IMR-90 (cell line): ENCODE data around the gene NACA. TPM values are rescaled to one million over a fixed set of nuclear protein-coding genes. Genes with fewer than 3 reads are reported as not detected.

Source experiments
- ATAC-seq: fragments of 200-7000 bp; cut with Tn5 transposase; 2 replicates; pipeline ENCODE4 v1.9.1; 2020; ENCODE audit warnings: low read depth, mild to moderate bottlenecking, moderate library complexity
- BruUV-seq: library from RNA; stranded (reverse); fragments of 400-500 nt; replicated peaks from 2 replicates; lab custom pipeline; 2021; lab: Mats Ljungman, UMichigan
- CTCF ChIA-PET: fragments of 300-600 bp; formaldehyde crosslinking; extraction: SDS; loops from one replicate; lab custom pipeline; 2021; ENCODE audit warnings: antibody characterized with exemption; lab: Yijun Ruan, JAX
- POLR2A ChIA-PET: fragments of 300-600 bp; sonication (Branson Sonifier 250); formaldehyde crosslinking; loops from one replicate; lab custom pipeline; 2022; ENCODE audit warnings: antibody characterized with exemption; ENCODE audit not compliant: unreplicated experiment; lab: Charles Lee
- DNase-seq: peaks from one replicate; pipeline ENCODE4 v3.0.0; 2013
- H2AFZ ChIP-seq: replicated peaks from 2 replicates; pipeline ENCODE3; 2013; ENCODE audit warnings: low read length, mild to moderate bottlenecking; ENCODE audit not compliant: poor library complexity
- H2AK5ac ChIP-seq: 2 replicates; pipeline ENCODE4 v1.6.1; 2013; ENCODE audit warnings: low read depth, low read length, inconsistent platforms
- H2AK9ac ChIP-seq: replicated peaks from 2 replicates; pipeline ENCODE3; 2013; ENCODE audit warnings: mild to moderate bottlenecking, low read depth, low read length, moderate library complexity; ENCODE audit not compliant: poor library complexity
- H2BK120ac ChIP-seq: 2 replicates; pipeline ENCODE4 v1.6.1; 2013; ENCODE audit warnings: low read depth, low read length, inconsistent platforms
- H2BK15ac ChIP-seq: 3 replicates; pipeline ENCODE4 v1.6.1; 2013; ENCODE audit warnings: low read depth, low read length, inconsistent platforms
- H2BK20ac ChIP-seq: 2 replicates; pipeline ENCODE4 v1.6.1; 2013; ENCODE audit warnings: low read depth, mild to moderate bottlenecking, inconsistent platforms, low read length, moderate library complexity
- H2BK5ac ChIP-seq: 2 replicates; pipeline ENCODE4 v1.6.1; 2013; ENCODE audit warnings: mild to moderate bottlenecking, low read depth, low read length, inconsistent platforms; ENCODE audit not compliant: poor library complexity, severe bottlenecking
- H3K14ac ChIP-seq: replicated peaks from 2 replicates; pipeline ENCODE4 v1.6.1; 2013; ENCODE audit warnings: low read depth, low read length, inconsistent platforms
- H3K18ac ChIP-seq: 2 replicates; pipeline ENCODE4 v1.6.1; 2013; ENCODE audit warnings: low read depth, low read length, control low read depth
- H3K23ac ChIP-seq: 2 replicates; pipeline ENCODE4 v1.6.1; 2013; ENCODE audit warnings: low read depth, low read length, inconsistent platforms
- H3K27ac ChIP-seq: 2 replicates; pipeline ENCODE4 v1.5.1; 2013; ENCODE audit warnings: mild to moderate bottlenecking, control low read depth, low read length; ENCODE audit not compliant: insufficient read depth
- H3K27me3 ChIP-seq: 2 replicates; pipeline ENCODE4 v1.6.1; 2013; ENCODE audit warnings: low read length; ENCODE audit not compliant: control insufficient read depth, insufficient read depth
- H3K36me3 ChIP-seq: 2 replicates; pipeline ENCODE4 v1.6.1; 2013; ENCODE audit warnings: low read length, mixed read lengths; ENCODE audit not compliant: control insufficient read depth, insufficient read depth
- H3K4ac ChIP-seq: 2 replicates; pipeline ENCODE4 v1.6.1; 2013; ENCODE audit warnings: low read depth, low read length, inconsistent platforms
- H3K4me1 ChIP-seq: 2 replicates; pipeline ENCODE4 v1.6.1; 2013; ENCODE audit warnings: low read length, mixed read lengths; ENCODE audit not compliant: control insufficient read depth, insufficient read depth
- H3K4me2 ChIP-seq: 2 replicates; pipeline ENCODE4 v1.6.1; 2013; ENCODE audit warnings: low read depth, mild to moderate bottlenecking, control low read depth, low read length, moderate library complexity
- H3K4me3 ChIP-seq: 2 replicates; pipeline ENCODE4 v1.5.1; 2013; ENCODE audit warnings: low read depth, mild to moderate bottlenecking, control low read depth, low read length, moderate library complexity; ENCODE audit not compliant: insufficient read depth
- H3K56ac ChIP-seq: 2 replicates; pipeline ENCODE4 v1.6.1; 2013; ENCODE audit warnings: low read length, inconsistent platforms; ENCODE audit not compliant: insufficient read depth; ENCODE audit errors: extremely low read depth
- H3K79me1 ChIP-seq, 2 experiments: 2 replicates each; pipeline ENCODE4 v1.6.1; 2013; ENCODE audit warnings: low read length in 2 of 2, inconsistent platforms in 1 of 2, low read depth in 1 of 2
- H3K9ac ChIP-seq: 2 replicates; pipeline ENCODE4 v1.6.1; 2013; ENCODE audit warnings: low read depth, low read length, control low read depth
- H3K9me1 ChIP-seq: 2 replicates; pipeline ENCODE4 v1.6.1; 2013; ENCODE audit warnings: low read length, inconsistent platforms; ENCODE audit not compliant: insufficient read depth
- H3K9me3 ChIP-seq: 2 replicates; pipeline ENCODE4 v1.6.1; 2013; ENCODE audit warnings: low read length; ENCODE audit not compliant: control insufficient read depth, insufficient read depth
- H4K20me1 ChIP-seq: 2 replicates; pipeline ENCODE4 v1.6.1; 2013; ENCODE audit warnings: low read length, inconsistent platforms; ENCODE audit not compliant: insufficient read depth
- H4K5ac ChIP-seq: 2 replicates; pipeline ENCODE4 v1.6.1; 2013; ENCODE audit warnings: mild to moderate bottlenecking, low read depth, low read length, control low read depth
- H4K8ac ChIP-seq, 2 experiments: 2 replicates each; pipeline ENCODE4 v1.6.1; 2013; ENCODE audit warnings: low read depth in 2 of 2, low read length in 2 of 2, control low read depth in 1 of 2, inconsistent platforms in 1 of 2
- H4K91ac ChIP-seq: 2 replicates; pipeline ENCODE4 v1.6.1; 2013; ENCODE audit warnings: low read depth, low read length, inconsistent platforms; ENCODE audit not compliant: insufficient read depth
- CEBPB ChIP-seq: IDR thresholded peaks from 2 replicates; pipeline ENCODE4 v1.6.1; 2012; ENCODE audit warnings: low read depth, low read length, improper control_type of control experiment
- MAFK ChIP-seq: IDR thresholded peaks from 2 replicates; pipeline ENCODE4 v1.6.1; 2012; ENCODE audit warnings: low read depth, low read length, improper control_type of control experiment
- MAZ ChIP-seq: IDR thresholded peaks from 2 replicates; pipeline ENCODE4 v1.6.1; 2012; ENCODE audit warnings: low read depth, mild to moderate bottlenecking, low read length, improper control_type of control experiment, moderate library complexity, borderline replicate concordance
- MXI1 ChIP-seq: IDR thresholded peaks from 2 replicates; pipeline ENCODE4 v1.6.1; 2012; ENCODE audit warnings: low read depth, mild to moderate bottlenecking, low read length, moderate library complexity, borderline replicate concordance
- NFE2L2 ChIP-seq: fragments of 150-350 bp; IDR thresholded peaks from 2 replicates; pipeline ENCODE4 v1.6.1; 2016; ENCODE audit warnings: low read depth, mild to moderate bottlenecking, low read length
- POLR2A ChIP-seq: IDR thresholded peaks from 2 replicates; pipeline ENCODE4 v1.6.1; 2012; ENCODE audit warnings: mild to moderate bottlenecking, low read depth, low read length
- RFX5 ChIP-seq: IDR thresholded peaks from 2 replicates; pipeline ENCODE4 v1.8.0; 2012; ENCODE audit warnings: low read depth, mild to moderate bottlenecking, low read length, moderate library complexity
- WGBS, 2 experiments: methylation state at CpG; one replicate each; pipeline versions ENCODE4 v1.1.5 to v1.1.7; 2013; ENCODE audit warnings: missing lambda C conversion rate in 2 of 2; ENCODE audit not compliant: insufficient read length in 1 of 2; ENCODE audit errors: extremely low coverage in 2 of 2; 5-methylcytosine and 5-hydroxymethylcytosine counted together
- dilution Hi-C: fragments of 300-500 bp; cut with HindIII; formaldehyde crosslinking; loops from one replicate; pipeline ENCODE4 v1.14.3; 2018; ENCODE audit warnings: low sequenced_read_pairs; ENCODE audit not compliant: unreplicated experiment
- in situ Hi-C: fragments of 300-500 bp; cut with MboI; formaldehyde crosslinking; loops from 3 replicates; pipeline ENCODE4 v1.14.3; 2019; ENCODE audit warnings: low sequenced_read_pairs, inconsistent platforms, mixed read lengths
- intact Hi-C: fragments of 100-400 bp; cut with micrococcal nuclease; formaldehyde crosslinking; loops from 2 replicates; pipeline ENCODE4 v1.10.0; 2022
- polyA plus RNA-seq, 3 experiments: library from polyadenylated mRNA; depleted of rRNA; stranded (reverse); fragments of >200 nt; gene quantifications; 2 replicates each; pipeline ENCODE4 v1.2.3, GENCODE V29; 2012; ENCODE audit warnings: low replicate concordance in 1 of 3
- total RNA-seq: library from RNA; depleted of rRNA; stranded (reverse); fragments of >200 nt; gene quantifications from 2 replicates; pipeline ENCODE4 v1.2.3, GENCODE V29; 2012
- TF ChIP-seq, protein P1 (sequence below): fragments of 150-350 bp; IDR thresholded peaks from 2 replicates; pipeline ENCODE4 v1.6.1; 2017; ENCODE audit warnings: mild to moderate bottlenecking, antibody characterized with exemption, low read length, low read depth

NACA gene
- total and polyA plus RNA-seq, 2 of the 4 experiments (the other 2 are of a cell fraction), result 662 to 1,223 TPM

DNA sequence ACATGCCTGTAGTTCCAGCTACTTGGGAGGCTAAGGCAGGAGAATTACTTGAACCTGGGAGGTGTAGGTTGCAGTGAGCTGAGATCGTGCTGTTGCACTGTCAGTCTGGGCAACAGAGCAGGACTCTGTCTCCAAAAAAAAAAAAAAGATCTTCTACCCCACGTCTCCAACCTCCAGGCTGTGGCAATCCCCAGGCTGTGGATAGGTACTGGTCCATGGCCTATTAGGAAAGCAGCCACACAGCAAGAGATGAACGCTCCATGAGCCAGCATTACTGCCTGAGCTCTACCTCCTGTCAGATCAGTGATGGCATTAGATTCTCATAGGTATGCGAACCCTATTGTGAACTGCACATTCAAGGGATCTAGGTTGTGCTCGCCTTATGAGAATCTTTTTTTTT, 30.9 kb downstream of the NACA start:
- ChIA-PET POLR2A (no interaction called here), CTCF (no interaction called here)
- H3K79me1 ChIP-seq, result peaks cover 3% of the 10 kb centered on the region in 2 experiments; a peak in 3 of 4 replicates
- no peak overlapping the region for H2AFZ ChIP-seq
- no peaks in the 10 kb centered on the region for H4K20me1 ChIP-seq
- no peak for ATAC-seq
- no peak overlapping the region for H2AK5ac ChIP-seq
- H3K36me3 ChIP-seq, result no peaks in the 10 kb centered on the region
- intact Hi-C loops, result no loop called here
- dilution Hi-C loops, result no loop called here
- no peaks in the 10 kb centered on the region for H3K27me3 ChIP-seq
- in situ Hi-C loops, result no loop called here
- no peak for DNase-seq
- H2AK9ac ChIP-seq, result no peak overlapping the region
- H4K5ac ChIP-seq, result no peak overlapping the region
- no peak overlapping the region for H2BK15ac ChIP-seq
- H3K4me2 ChIP-seq, result no peak overlapping the region
- no peak overlapping the region for H3K27ac ChIP-seq
- no peak overlapping the region for H2BK5ac ChIP-seq
- no peaks in the 10 kb centered on the region for H3K9me3 ChIP-seq
- peaks cover 4% of the 10 kb centered on the region; the same call in 1 of the 2 replicates for H3K4me1 ChIP-seq
- H3K4me3 ChIP-seq, result no peak overlapping the region
- no peak overlapping the region for H3K14ac ChIP-seq
- H4K8ac ChIP-seq, result no peak overlapping the region
- TF ChIP-seq MXI1, result no peak
- no peak for TF ChIP-seq NFE2L2
- TF ChIP-seq MAFK, result no peak
- TF ChIP-seq CEBPB, result no peak
- no peak for TF ChIP-seq RFX5
- TF ChIP-seq MAZ, result no peak
- no peak for TF ChIP-seq POLR2A
- TF ChIP-seq, protein P1, sequence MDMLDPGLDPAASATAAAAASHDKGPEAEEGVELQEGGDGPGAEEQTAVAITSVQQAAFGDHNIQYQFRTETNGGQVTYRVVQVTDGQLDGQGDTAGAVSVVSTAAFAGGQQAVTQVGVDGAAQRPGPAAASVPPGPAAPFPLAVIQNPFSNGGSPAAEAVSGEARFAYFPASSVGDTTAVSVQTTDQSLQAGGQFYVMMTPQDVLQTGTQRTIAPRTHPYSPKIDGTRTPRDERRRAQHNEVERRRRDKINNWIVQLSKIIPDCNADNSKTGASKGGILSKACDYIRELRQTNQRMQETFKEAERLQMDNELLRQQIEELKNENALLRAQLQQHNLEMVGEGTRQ, result no peak
- BruUV-seq, result no TSS peak
- H3K23ac ChIP-seq, result no peak overlapping the region
- no peak overlapping the region for H3K56ac ChIP-seq
- H4K91ac ChIP-seq, result no peak overlapping the region
- H3K9ac ChIP-seq, result no peak overlapping the region
- H3K4ac ChIP-seq, result no peak overlapping the region
- 100% methylated on average over 1 of the region's 5 CpGs; no CpG with 5 or more reads in 1 of the 2 experiments for WGBS, 2 experiments
- no peak overlapping the region for H2BK120ac ChIP-seq
- H3K9me1 ChIP-seq, result no peaks in the 10 kb centered on the region
- H2BK20ac ChIP-seq, result no peak overlapping the region
- H3K18ac ChIP-seq, result no peak overlapping the region
